GM12892 (cell line): Measurements from ENCODE around the gene NDOR1.

Experiments used
- POLR2A ChIP-seq: IDR thresholded peaks from 2 replicates; pipeline ENCODE4 v1.6.1; 2011; ENCODE audit warnings: low read depth, low read length, control low read depth
- POLR2AphosphoS5 ChIP-seq: IDR thresholded peaks from 2 replicates; pipeline ENCODE4 v1.6.1; 2011; ENCODE audit warnings: low read depth, low read length, control low read depth

- TF ChIP-seq POLR2AphosphoS5 (no peak), POLR2A (no peak)
Observed at GRCh38 chr9:137173796-137174664, 31.5 kb upstream of the NDOR1 start.
